PFSK-1 (cell line): ENCODE results near the gene PGD.

Experiments used
- FOXP2 ChIP-seq: optimal IDR thresholded peaks from 2 replicates; pipeline ENCODE3; 2011; ENCODE audit warnings: borderline replicate concordance, control low read depth, inconsistent platforms; ENCODE audit not compliant: insufficient read depth; ENCODE audit errors: extremely low read length, extremely low read depth
- POLR2AphosphoS5 ChIP-seq: IDR thresholded peaks from 2 replicates; pipeline ENCODE4 v1.6.1; 2012; ENCODE audit warnings: low read depth, mild to moderate bottlenecking, control low read depth, low read length, moderate library complexity
- SIN3A ChIP-seq: IDR thresholded peaks from 2 replicates; pipeline ENCODE4 v1.6.1; 2012; ENCODE audit warnings: mild to moderate bottlenecking, low read length, moderate library complexity, borderline replicate concordance; ENCODE audit not compliant: insufficient read depth
- TAF1 ChIP-seq: IDR thresholded peaks from 2 replicates; pipeline ENCODE4 v1.6.1; 2012; ENCODE audit warnings: low read length, control low read depth, borderline replicate concordance; ENCODE audit not compliant: insufficient read depth
- TF ChIP-seq, protein P1 (sequence below), 2 experiments: IDR thresholded peaks; 2 replicates each; pipeline versions ENCODE4 v1.6.1 to v1.8.0; 2011 to 2012; ENCODE audit warnings: low read depth in 2 of 2, low read length in 2 of 2, control low read depth in 1 of 2, inconsistent platforms in 1 of 2, mild to moderate bottlenecking in 1 of 2, moderate library complexity in 1 of 2; ENCODE audit not compliant: insufficient read depth in 1 of 2

Gene PGD

GRCh38 chr1:10396870-10397269 lies 2.0 kb upstream of the PGD start:
- TF ChIP-seq FOXP2 = no peak
- TF ChIP-seq POLR2AphosphoS5 = no peak
- no peak for TF ChIP-seq SIN3A
- TF ChIP-seq, protein P1, sequence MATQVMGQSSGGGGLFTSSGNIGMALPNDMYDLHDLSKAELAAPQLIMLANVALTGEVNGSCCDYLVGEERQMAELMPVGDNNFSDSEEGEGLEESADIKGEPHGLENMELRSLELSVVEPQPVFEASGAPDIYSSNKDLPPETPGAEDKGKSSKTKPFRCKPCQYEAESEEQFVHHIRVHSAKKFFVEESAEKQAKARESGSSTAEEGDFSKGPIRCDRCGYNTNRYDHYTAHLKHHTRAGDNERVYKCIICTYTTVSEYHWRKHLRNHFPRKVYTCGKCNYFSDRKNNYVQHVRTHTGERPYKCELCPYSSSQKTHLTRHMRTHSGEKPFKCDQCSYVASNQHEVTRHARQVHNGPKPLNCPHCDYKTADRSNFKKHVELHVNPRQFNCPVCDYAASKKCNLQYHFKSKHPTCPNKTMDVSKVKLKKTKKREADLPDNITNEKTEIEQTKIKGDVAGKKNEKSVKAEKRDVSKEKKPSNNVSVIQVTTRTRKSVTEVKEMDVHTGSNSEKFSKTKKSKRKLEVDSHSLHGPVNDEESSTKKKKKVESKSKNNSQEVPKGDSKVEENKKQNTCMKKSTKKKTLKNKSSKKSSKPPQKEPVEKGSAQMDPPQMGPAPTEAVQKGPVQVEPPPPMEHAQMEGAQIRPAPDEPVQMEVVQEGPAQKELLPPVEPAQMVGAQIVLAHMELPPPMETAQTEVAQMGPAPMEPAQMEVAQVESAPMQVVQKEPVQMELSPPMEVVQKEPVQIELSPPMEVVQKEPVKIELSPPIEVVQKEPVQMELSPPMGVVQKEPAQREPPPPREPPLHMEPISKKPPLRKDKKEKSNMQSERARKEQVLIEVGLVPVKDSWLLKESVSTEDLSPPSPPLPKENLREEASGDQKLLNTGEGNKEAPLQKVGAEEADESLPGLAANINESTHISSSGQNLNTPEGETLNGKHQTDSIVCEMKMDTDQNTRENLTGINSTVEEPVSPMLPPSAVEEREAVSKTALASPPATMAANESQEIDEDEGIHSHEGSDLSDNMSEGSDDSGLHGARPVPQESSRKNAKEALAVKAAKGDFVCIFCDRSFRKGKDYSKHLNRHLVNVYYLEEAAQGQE (IDR thresholded peaks at IDR 0.05; ENCODE audit: insufficient read depth in 1 of 2, low read depth in 2 of 2, low read length in 2 of 2) = no peak
- no peak for TF ChIP-seq TAF1

DNA sequence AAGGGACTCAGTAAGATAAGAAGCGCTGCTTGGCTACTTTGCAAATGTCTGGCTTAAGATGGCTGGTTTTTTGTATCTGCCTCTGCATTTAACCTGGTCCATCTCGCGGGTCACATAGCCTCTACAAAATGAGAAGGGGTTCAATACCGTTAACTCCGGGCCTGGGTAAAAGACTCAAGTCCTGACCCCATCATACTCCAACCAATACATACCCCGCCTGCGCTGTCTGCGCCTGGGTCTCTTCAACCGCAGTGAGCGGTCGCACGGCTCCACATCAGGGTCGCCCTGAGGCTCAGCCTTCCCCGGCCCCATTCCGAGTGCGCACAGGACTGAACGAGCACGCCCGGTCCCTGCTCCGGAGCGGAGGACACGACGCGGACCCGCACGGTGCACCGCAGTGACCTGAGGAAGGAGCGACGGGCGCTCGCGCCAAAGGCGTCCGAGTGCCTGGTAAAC lies 558 bp upstream of the PGD start:
- TF ChIP-seq, protein P1 (IDR thresholded peaks at IDR 0.05; ENCODE audit: insufficient read depth in 1 of 2, low read depth in 2 of 2, low read length in 2 of 2) = no peak
- TF ChIP-seq SIN3A (no peak), POLR2AphosphoS5 (no peak), TAF1 (no peak), FOXP2 (no peak)

- no peak; the same call in 1 of the 2 replicates for TF ChIP-seq SIN3A
- TF ChIP-seq POLR2AphosphoS5 = no peak
- TF ChIP-seq TAF1 = no peak
- TF ChIP-seq FOXP2 = no peak
- TF ChIP-seq, protein P1 (IDR thresholded peaks at IDR 0.05; ENCODE audit: insufficient read depth in 1 of 2, low read depth in 2 of 2, low read length in 2 of 2) = no peak
These were observed 629 bp downstream of the PGD start for GRCh38 chr1:10399444-10399941.

DNA sequence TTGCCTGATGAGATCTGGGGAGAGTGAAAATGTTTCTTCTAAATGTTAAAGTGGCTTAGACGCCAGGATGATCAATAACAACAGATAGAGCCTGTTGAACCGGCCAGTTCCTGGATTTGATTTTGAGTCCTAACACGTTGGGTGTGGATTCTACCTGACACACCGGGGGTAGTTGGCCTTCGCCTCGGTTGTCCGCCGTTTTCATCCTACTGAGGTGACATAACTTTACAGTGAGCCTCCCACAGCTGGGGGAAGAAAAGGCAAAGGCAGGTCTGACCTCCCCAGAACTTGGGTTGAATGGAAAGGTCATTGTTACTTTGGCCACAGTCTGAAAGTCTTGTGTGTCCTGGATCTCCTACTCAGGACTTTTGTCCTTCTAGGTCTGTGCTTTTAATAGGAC lies 1.1 kb downstream of the PGD start:
- TF ChIP-seq TAF1 (no peak), SIN3A (no peak), POLR2AphosphoS5 (no peak), FOXP2 (no peak)
- TF ChIP-seq, protein P1 (IDR thresholded peaks at IDR 0.05; ENCODE audit: insufficient read depth in 1 of 2, low read depth in 2 of 2, low read length in 2 of 2) = no peak
